Fibroblast of peridontal ligament (primary cell): ENCODE results near the gene TIRAP.
A peak's percentile ranks its signal among the peaks of the same experiment; 100 is the strongest.
"Not testable (repeated sequence)": the region's sequence is repeated elsewhere in the genome, so short reads cannot be mapped to it uniquely, and the experiment has no call there.

Experiments
- DNase-seq: peaks from one replicate; pipeline ENCODE4 v3.0.0-alpha.2; 2010; ENCODE audit errors: extremely low read depth

TIRAP gene

GRCh38 chr11:126284829-126285228 lies 1.9 kb downstream of the TIRAP start:
- DNase-seq = peak; percentile 97

GRCh38 chr11:126288237-126288636 lies 5.3 kb downstream of the TIRAP start:
- no peak for DNase-seq

- no peak for DNase-seq
These were observed 8.0 kb downstream of the TIRAP start for GRCh38 chr11:126290887-126291286.

- DNase-seq = no peak
These were observed 10.8 kb downstream of the TIRAP start for GRCh38 chr11:126293726-126294125.

- no peak for DNase-seq
These were observed 14.1 kb downstream of the TIRAP start for GRCh38 chr11:126297004-126297403.

GRCh38 chr11:126303623-126304456 lies 20.9 kb downstream of the TIRAP start, which contains the start of gene DCPS:
Gene DCPS (plus strand): TSS chr11:126304060. CDS start chr11:126304081, 21 bp downstream.
- peak; percentile 86 for DNase-seq

- no peak for DNase-seq
These were observed 21.7 kb downstream of the TIRAP start for GRCh38 chr11:126304457-126305075.

- DNase-seq = no peak
These were observed 22.8 kb downstream of the TIRAP start for GRCh38 chr11:126305699-126306098.

GRCh38 chr11:126307706-126308105 lies 24.8 kb downstream of the TIRAP start:
- peak; percentile 67 for DNase-seq

- DNase-seq = no peak
These were observed 25.4 kb downstream of the TIRAP start for GRCh38 chr11:126308271-126308671.

GRCh38 chr11:126308771-126309170 lies 25.9 kb downstream of the TIRAP start:
- DNase-seq = not testable (repeated sequence)

- peak; percentile 77 for DNase-seq
These were observed 27.5 kb downstream of the TIRAP start for GRCh38 chr11:126310200-126310991.

- no peak for DNase-seq
These were observed 28.1 kb downstream of the TIRAP start for GRCh38 chr11:126310992-126311310.

- no peak for DNase-seq
These were observed 28.8 kb downstream of the TIRAP start for GRCh38 chr11:126311401-126312291.

- DNase-seq = no peak
These were observed 30.1 kb downstream of the TIRAP start for GRCh38 chr11:126312961-126313360.

GRCh38 chr11:126313826-126314225 lies 30.9 kb downstream of the TIRAP start:
- no peak for DNase-seq

GRCh38 chr11:126317432-126317755 lies 34.5 kb downstream of the TIRAP start:
- DNase-seq = no peak

GRCh38 chr11:126317756-126318573 lies 35.1 kb downstream of the TIRAP start:
- DNase-seq = peak; percentile 87

- peak; percentile 98 for DNase-seq
These were observed 35.9 kb downstream of the TIRAP start for GRCh38 chr11:126318574-126319373.

GRCh38 chr11:126319374-126319740 lies 36.5 kb downstream of the TIRAP start:
- no peak for DNase-seq
